ENCODE data around the gene ODAD2.

ODAD2 gene

DNA sequence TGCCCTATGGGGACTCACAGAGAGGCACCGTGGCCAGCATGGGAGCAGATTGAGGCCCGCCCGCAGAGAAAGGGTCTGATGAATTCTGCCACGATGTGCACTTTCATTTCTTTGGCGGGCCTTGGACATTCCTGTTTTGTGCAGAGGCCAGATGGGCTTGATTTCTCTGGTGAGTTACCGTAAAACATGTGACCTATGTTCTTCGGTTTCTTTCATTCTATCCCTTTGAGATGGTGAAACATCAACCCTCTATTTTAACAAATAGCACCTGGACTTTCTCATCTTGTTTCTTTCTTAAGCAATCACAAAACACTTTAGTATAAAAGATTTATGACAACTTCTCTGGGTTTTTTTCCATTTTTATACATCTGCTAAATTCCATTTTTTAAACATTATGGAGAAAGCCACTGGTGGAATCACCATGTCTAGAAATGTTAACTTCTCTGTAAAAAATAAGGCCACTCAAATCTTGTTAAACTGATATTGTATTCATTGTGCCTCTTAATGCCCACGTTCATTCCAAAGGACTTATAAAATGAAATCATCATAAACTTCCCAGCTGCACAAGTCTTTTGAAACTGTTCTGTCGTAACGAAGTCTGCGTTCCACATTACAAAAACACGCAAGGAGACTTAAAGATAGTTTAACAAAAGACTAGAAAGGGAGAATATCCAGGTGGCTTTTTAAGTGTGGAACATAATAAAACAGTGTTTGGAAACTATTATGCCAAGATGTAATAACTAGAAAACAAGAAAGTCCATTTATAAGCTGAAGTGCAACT lies 21.4 kb upstream of the ODAD2 start:
- TF ChIP-seq, protein P1, sequence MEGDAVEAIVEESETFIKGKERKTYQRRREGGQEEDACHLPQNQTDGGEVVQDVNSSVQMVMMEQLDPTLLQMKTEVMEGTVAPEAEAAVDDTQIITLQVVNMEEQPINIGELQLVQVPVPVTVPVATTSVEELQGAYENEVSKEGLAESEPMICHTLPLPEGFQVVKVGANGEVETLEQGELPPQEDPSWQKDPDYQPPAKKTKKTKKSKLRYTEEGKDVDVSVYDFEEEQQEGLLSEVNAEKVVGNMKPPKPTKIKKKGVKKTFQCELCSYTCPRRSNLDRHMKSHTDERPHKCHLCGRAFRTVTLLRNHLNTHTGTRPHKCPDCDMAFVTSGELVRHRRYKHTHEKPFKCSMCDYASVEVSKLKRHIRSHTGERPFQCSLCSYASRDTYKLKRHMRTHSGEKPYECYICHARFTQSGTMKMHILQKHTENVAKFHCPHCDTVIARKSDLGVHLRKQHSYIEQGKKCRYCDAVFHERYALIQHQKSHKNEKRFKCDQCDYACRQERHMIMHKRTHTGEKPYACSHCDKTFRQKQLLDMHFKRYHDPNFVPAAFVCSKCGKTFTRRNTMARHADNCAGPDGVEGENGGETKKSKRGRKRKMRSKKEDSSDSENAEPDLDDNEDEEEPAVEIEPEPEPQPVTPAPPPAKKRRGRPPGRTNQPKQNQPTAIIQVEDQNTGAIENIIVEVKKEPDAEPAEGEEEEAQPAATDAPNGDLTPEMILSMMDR (conservative IDR thresholded peaks at IDR 0.05; ENCODE audit: low read depth), result no peak
- no peak overlapping the region for H3K27ac ChIP-seq
- ChIA-PET CTCF (no interaction called here), POLR2A (ENCODE audit: low non-redundant PET) (no interaction called here)
- DNase-seq (ENCODE audit: low spot score), result no peak

DNA sequence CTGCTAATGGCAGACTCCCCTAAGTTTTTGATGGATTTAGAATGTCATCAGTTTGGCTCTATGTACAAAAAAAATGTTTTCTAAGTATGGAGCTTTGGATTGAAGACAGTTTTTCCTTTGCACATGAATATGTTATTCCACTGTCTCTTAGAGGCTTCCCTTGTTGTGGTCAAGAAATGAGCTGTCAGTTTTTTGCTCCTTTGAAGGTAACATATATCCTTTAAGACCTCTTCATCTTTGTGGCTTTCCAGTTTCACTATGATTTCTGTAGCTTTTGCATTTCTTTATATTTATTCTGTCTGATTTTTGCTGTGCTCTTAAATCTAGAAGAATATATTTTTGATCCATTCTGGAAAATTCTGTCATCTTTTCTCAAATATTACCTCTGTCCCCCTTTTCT lies 15.8 kb upstream of the ODAD2 start:
- CTCF ChIA-PET, result no interaction called here
- no peak for DNase-seq (ENCODE audit: low spot score)
- TF ChIP-seq, protein P1 (conservative IDR thresholded peaks at IDR 0.05; ENCODE audit: low read depth), result no peak
- no peak overlapping the region for H3K27ac ChIP-seq
- POLR2A ChIA-PET (ENCODE audit: low non-redundant PET), result no interaction called here

DNA sequence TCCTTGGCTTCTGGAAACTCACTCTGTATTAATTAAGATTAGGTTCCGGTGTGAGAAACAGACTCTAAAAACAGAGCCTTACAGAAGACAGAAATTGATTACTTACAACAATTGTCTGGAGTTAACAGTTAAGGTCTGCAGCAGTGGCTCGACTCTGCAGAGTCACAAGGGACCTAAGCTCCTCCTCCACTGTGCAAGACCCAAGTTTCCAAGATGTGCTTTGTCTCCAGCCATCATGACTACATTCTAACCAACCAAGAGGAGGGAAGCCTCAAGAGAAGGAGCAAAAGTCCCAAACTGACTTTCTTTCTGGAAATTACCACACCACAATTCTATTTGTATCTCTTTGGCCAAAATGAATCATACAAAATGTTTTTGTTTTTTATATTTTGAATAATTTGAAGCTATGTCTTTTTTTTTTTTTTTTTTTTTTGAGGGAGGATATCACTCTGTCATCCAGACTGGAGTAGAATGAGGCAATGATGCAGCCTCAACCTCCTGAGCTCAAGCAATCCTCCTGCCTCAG lies 14.2 kb upstream of the ODAD2 start:
- CTCF ChIA-PET, result interaction anchor here (0.7 kb wide), 1 partner anchor 27 kb away, joined by 3 read pairs; no protein-coding TSS in a partner anchor
- no peak for DNase-seq (ENCODE audit: low spot score)
- POLR2A ChIA-PET (ENCODE audit: low non-redundant PET), result no interaction called here

DNA sequence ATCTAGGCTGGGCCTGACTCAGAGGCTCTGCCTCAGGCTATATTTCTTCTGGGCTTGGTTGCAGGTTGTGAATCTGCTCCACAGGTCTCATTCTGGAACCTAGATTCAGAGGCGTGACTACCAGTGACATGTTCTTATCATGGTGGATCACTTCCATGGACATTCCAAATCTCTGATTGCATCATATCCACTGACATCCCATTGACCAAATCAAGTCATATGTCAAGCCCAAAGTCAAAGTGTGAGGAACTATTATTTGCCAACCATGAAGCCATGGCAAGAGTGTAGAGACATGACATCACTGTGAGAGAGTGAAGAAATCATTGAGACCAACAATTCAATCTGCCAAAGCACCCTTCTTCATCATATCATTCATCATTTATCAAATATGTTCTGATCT lies 11.9 kb upstream of the ODAD2 start:
- TF ChIP-seq, protein P1 (conservative IDR thresholded peaks at IDR 0.05; ENCODE audit: low read depth), result no peak
- H3K27ac ChIP-seq, result no peak overlapping the region
- ChIA-PET CTCF (no interaction called here), POLR2A (ENCODE audit: low non-redundant PET) (no interaction called here)
- no peak for DNase-seq (ENCODE audit: low spot score)

More for the DNA sequence above, 14.2 kb upstream of the ODAD2 start:
- no peak overlapping the region for H3K27ac ChIP-seq
- TF ChIP-seq, protein P1 (conservative IDR thresholded peaks at IDR 0.05; ENCODE audit: low read depth), result no peak

DNA sequence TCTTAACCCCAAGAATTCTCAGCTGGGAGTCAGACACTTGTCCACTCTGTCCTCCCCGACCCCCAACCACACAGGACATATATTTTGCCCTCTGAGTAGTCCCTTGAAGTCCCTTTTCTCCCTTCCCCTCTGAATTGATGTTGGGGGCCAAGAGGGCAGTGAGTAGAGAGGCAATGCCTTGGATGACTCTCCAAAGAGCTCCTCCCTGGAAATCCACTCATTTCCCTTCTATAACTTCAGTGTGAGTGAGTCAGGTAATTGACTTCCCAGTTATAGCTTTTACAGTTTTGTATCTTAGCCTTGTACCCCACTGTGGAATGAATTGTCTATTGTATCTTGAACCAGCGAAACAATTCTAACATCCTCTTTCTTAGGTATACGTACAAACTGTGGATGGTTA lies 9.2 kb upstream of the ODAD2 start:
- ChIA-PET POLR2A (ENCODE audit: low non-redundant PET) (no interaction called here), CTCF (no interaction called here)
- no peak overlapping the region for H3K27ac ChIP-seq
- TF ChIP-seq, protein P1 (conservative IDR thresholded peaks at IDR 0.05; ENCODE audit: low read depth), result no peak
- DNase-seq (ENCODE audit: low spot score), result no peak

DNA sequence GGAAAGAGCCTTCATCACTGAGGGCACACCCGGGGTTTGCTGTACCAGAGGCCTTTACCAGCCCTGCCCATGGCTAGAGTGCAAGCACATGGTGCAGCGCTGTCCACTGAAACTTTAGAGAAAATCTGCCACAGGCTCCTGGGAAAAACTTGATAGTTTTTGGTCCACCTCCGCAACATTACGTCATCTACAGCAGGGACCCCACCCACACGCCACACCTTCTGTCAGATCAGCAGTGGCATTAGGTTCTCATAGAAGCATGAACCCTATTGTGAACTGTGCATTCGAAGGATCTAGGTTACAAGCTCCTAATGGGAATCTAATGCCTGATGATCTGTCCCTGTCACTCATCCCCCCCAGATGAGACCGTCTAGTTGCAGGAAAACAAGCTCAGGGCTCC lies 2.5 kb upstream of the ODAD2 start:
- POLR2A ChIA-PET (ENCODE audit: low non-redundant PET), result no interaction called here
- no peak overlapping the region for H3K27ac ChIP-seq
- CTCF ChIA-PET, result no interaction called here
- TF ChIP-seq, protein P1 (conservative IDR thresholded peaks at IDR 0.05; ENCODE audit: low read depth), result no peak
- DNase-seq (ENCODE audit: low spot score), result no peak
